AG20443 (cell line): Measurements from ENCODE around the gene CDX4.
"Not testable (repeated sequence)": the region's sequence is repeated elsewhere in the genome, so short reads cannot be mapped to it uniquely, and the experiment has no call there.

Source experiments
- DNase-seq: peaks from one replicate; pipeline ENCODE4 v3.0.0; 2012; ENCODE audit warnings: low spot score, mixed read lengths

Gene CDX4, protein sequence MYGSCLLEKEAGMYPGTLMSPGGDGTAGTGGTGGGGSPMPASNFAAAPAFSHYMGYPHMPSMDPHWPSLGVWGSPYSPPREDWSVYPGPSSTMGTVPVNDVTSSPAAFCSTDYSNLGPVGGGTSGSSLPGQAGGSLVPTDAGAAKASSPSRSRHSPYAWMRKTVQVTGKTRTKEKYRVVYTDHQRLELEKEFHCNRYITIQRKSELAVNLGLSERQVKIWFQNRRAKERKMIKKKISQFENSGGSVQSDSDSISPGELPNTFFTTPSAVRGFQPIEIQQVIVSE

DNA sequence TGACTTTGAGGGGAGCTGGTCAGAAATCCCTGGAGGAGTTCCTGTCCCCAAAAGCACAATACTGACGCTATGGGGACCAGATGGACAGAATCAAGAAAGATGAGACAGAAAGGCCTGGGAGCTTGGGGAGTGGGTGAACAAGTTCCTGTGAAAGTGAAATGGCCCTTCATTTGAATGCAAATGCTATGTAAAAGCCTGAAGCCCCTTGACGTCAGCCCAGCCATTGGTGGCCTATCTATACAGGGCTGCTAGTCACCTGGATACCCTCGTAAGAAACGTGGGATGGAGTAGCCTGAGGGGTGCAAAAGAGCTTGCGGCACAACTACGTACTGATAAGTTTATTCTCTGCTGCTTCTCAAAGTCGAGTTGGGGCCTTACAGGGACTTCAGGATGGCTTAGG lies at the start of gene CDX4:
Gene CDX4 (plus strand): TSS at position 223 of the 400 bp plus-strand sequence. CDS start 201 bp downstream, outside the sequence.
- DNase-seq, result no peak

DNA sequence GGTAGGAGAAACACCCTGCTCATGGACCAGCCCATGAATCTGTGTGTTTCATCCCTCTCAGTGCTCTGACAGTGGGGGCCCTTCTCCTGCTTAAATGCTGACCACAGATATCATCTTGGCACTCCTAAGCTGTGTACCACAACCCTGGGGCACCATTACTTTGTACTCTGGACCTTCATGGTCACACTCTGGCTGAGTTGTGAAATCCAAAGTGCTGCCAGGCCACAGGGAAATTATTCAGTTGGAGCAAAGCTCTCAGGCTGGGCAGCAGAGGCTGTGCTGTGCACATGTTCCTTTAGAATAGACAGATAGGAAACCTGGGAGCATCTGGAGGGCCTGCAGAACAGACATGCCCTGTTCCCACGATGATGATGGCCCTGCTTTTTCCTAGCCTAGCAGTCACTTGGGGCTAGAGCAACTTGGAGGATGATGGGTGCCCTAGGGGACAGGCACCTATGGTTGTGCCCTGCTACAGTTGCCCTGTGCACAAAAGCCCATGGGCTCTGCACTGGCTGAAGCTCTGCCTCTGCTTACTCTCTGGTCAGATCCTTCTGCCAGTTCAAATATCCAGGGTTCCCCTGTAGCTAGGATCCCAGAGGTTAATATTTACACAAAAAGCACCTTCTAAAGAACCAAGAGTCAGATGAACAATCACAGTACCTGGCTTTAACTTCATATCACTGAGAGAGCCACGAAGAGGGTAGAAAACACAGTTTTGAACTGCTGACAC lies 48.5 kb upstream of the CDX4 start:
- DNase-seq, result no peak

- DNase-seq, result no peak
These were observed 46.6 kb upstream of the CDX4 start for GRCh38 chrX:73400136-73400748.

DNA sequence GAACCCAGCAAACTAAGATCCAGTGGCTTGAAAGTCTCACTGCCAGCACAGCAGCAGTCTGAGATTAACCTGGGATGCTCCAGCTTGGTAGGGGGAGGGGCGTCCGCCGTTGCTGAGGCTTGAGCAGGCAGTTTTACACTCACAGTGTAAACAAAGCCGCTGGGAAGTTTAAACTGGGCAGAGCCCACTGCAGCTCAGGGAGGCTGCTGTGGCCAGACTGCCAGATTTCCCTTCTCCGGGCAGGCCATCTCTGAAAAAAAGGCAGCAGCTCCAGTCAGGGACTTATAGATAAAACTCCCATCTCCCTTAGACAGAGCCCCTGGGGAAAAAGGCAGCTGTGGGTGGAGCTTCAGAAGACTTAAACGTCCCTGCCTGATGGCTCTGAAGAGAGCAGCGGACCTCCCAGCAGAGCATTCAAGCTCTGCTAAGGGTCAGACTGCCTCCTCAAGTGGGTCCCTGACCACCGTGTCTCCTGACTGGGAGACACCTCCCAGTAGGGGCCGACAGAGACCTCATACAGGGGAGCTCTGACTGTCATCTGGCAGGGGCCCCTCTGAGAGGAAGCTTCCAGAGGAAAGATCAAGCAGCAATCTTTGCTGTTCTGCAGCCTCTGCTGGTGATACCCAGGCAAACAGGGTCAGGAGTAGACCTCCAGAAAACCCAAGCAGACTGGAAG lies 45.1 kb upstream of the CDX4 start:
- no peak for DNase-seq

- no peak for DNase-seq
These were observed 33.9 kb upstream of the CDX4 start for GRCh38 chrX:73412930-73413329.

DNA sequence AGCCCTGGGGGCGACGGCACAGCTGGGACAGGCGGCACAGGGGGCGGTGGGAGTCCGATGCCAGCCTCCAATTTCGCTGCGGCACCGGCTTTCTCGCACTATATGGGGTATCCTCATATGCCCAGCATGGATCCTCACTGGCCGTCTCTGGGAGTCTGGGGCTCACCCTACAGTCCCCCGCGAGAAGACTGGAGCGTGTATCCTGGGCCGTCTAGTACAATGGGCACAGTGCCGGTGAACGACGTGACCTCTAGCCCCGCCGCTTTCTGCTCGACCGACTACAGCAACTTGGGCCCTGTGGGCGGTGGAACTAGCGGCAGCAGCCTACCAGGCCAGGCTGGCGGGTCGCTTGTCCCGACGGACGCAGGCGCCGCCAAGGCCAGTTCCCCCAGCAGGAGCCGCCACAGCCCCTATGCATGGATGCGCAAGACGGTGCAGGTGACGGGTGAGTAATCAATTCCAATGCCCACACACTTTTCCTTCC lies 500 bp downstream of the CDX4 start:
- DNase-seq, result no peak

DNA sequence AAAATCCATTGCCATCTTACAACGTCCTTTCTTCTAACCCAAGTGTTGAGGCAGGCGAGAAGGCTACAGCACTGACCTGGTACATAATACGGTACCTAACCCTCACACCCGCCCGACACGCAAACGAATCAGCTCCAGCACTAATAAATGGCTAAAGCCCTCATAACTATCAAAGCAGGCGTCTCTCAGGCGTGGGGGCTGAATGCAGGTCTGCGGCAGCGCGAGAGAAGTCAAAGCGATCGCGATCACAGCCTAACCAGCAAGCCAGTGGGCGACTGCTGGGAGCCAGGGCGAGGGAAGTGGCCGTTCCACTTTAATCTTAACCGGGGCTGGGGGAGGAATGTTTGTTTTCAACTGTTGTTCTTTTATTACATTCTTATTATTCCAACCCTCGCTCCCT lies 1.5 kb downstream of the CDX4 start:
- DNase-seq, result no peak

DNA sequence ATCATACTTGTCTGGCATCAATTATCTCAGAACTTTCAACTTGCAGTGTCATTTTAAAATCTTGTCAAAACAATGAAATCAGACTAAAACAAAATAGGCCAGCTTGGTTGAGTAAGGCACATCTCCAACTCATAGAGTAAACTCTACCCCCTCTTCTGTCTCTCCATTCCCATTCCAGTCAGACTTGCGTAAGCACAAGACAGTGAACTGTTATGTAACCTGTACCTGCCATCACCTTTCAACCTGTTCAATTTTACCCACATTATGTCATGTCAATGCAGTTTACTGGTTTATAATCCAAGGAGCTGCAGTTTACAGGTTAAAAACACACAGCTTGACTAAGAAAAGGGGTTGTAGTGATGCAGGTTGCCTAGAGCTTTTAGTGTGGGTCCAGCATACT lies 8.3 kb downstream of the CDX4 start:
- DNase-seq, result no peak

DNA sequence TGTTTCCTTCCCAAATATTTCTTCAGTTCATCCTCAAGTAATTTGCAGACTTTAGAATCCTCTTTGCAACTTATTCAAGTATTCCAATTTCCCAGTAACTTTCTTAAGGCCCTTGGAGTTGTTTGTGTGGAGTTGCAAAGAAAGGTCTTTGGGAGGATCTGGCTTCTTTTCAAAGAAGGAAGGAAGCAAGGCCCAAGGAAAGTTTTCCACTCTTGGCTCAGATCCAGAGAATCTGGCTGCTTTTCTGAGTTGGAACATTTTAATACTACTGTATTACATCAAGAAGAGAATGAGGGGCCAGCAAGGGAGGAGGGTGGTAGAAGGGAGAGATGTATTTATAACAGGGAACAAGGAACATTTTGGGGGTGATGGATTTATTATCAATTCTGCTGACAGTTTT lies 10.5 kb downstream of the CDX4 start:
- DNase-seq, result no peak

- DNase-seq, result no peak
These were observed 21.5 kb downstream of the CDX4 start for GRCh38 chrX:73468376-73468775.

GRCh38 chrX:73478961-73479360 lies 32.1 kb downstream of the CDX4 start:
- DNase-seq, result no peak

GRCh38 chrX:73481521-73481920 lies 34.7 kb downstream of the CDX4 start:
- DNase-seq, result no peak

GRCh38 chrX:73490661-73491060 lies 43.8 kb downstream of the CDX4 start:
- no peak for DNase-seq

DNA sequence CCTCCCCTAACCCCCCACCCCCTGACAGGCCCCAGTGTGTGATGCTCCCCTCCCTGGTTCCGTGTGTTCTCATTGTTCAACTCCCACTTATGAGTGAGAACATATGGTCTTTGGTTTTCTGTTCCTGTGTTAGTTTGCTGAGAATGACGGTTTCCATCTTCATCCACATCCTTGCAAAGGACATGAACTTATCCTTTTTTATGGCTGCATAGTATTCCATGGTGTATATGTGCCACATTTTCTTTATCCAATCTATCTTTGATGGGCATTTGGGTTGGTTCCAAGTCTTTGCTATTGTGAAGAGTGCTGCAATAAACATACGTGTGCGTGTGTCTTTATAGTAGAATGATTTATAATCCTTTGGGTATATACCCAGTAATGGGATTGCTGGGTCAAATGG lies 45.3 kb downstream of the CDX4 start:
- not testable (repeated sequence) for DNase-seq
